SK-N-SH (cell line): ENCODE results near the gene ARL14. TPM values are rescaled to one million over a fixed set of nuclear protein-coding genes. Genes with fewer than 3 reads are reported as not detected.

Experiments used
- CTCF ChIA-PET: fragments of 300-600, 350-600 bp; formaldehyde crosslinking; extraction: SDS; loops from one replicate; lab custom pipeline; 2021; lab: Yijun Ruan, JAX
- POLR2A ChIA-PET: fragments of 350-600 bp; sonication (Branson Sonifier 250); formaldehyde crosslinking; extraction: SDS; loops from one replicate; lab custom pipeline; 2020; ENCODE audit warnings: antibody characterized with exemption, inconsistent platforms; lab: Yijun Ruan, JAX
- DNase-seq: peaks from one replicate; pipeline ENCODE4 v3.0.0; 2012
- H2AFZ ChIP-seq: fragments of 200-600 bp; sonication (generic); 2 replicates; pipeline ENCODE4 v1.8.1; 2016; ENCODE audit warnings: antibody characterized with exemption, mild to moderate bottlenecking, low read depth
- H3F3A ChIP-seq: fragments of 200-600 bp; sonication (generic); replicated peaks from 2 replicates; pipeline ENCODE3; 2016; ENCODE audit warnings: antibody characterized with exemption, mild to moderate bottlenecking; ENCODE audit not compliant: insufficient read depth
- H3K27ac ChIP-seq, 2 experiments: fragments of 200-500 bp in 1 of 2; fragments of 200-600 bp in 1 of 2; sonication (Bioruptor generic) in 1 of 2; sonication (generic), shearing (Covaris generic) in 1 of 2; 2 replicates each; pipeline versions ENCODE4 v1.5.1 to v1.6.1; 2014 to 2016; ENCODE audit warnings: low read depth in 2 of 2, inconsistent platforms in 1 of 2, low read length in 1 of 2, mild to moderate bottlenecking in 1 of 2, mixed read lengths in 1 of 2
- H3K27me3 ChIP-seq: fragments of 200-600 bp; sonication (generic), shearing (Covaris generic); 2 replicates; pipeline ENCODE4 v1.6.1; 2016; ENCODE audit warnings: mixed run types; ENCODE audit not compliant: insufficient read depth
- H3K36me3 ChIP-seq, 2 experiments: fragments of 200-500 bp in 1 of 2; fragments of 200-600 bp in 1 of 2; sonication (Bioruptor generic) in 1 of 2; sonication (generic) in 1 of 2; replicated peaks in 1 of 2; 2 replicates each; pipeline versions ENCODE3 to v1.5.1; 2014 to 2016; ENCODE audit warnings: low read length in 1 of 2, mild to moderate bottlenecking in 1 of 2; ENCODE audit not compliant: insufficient read depth in 2 of 2, control insufficient read depth in 1 of 2
- H3K4me1 ChIP-seq, 2 experiments: fragments of 200-500 bp in 1 of 2; fragments of 200-600 bp in 1 of 2; sonication (Bioruptor generic) in 1 of 2; sonication (generic), shearing (Covaris generic) in 1 of 2; 2 replicates each; pipeline versions ENCODE4 v1.5.1 to v1.6.1; 2014 to 2016; ENCODE audit warnings: low read depth in 1 of 2, low read length in 1 of 2, mixed run types in 1 of 2; ENCODE audit not compliant: insufficient read depth in 2 of 2, control insufficient read depth in 1 of 2
- H3K4me2 ChIP-seq: fragments of 200-600 bp; sonication (generic), shearing (Covaris generic); 2 replicates; pipeline ENCODE4 v1.6.1; 2017; ENCODE audit warnings: mixed run types
- H3K4me3 ChIP-seq, 2 experiments: fragments of 200-500 bp in 1 of 2; fragments of 200-600 bp in 1 of 2; sonication (Bioruptor generic) in 1 of 2; sonication (generic), shearing (Covaris generic) in 1 of 2; 2 replicates each; pipeline versions ENCODE4 v1.5.1 to v1.8.1; 2014 to 2016; ENCODE audit warnings: low read depth in 2 of 2, inconsistent platforms in 1 of 2, low read length in 1 of 2, mild to moderate bottlenecking in 1 of 2, mixed read lengths in 1 of 2, moderate library complexity in 1 of 2
- H3K79me2 ChIP-seq: fragments of 200-600 bp; sonication (generic); 2 replicates; pipeline ENCODE4 v1.8.1; 2017; ENCODE audit warnings: mild to moderate bottlenecking; ENCODE audit not compliant: insufficient read depth
- H3K9ac ChIP-seq: fragments of 200-600 bp; sonication (generic); 2 replicates; pipeline ENCODE4 v1.6.1; 2017; ENCODE audit warnings: mixed run types
- H3K9me2 ChIP-seq: fragments of 200-600 bp; sonication (generic); 2 replicates; pipeline ENCODE4 v1.6.1; 2017; ENCODE audit warnings: mixed run types
- H3K9me3 ChIP-seq: fragments of 200-600 bp; sonication (generic); 2 replicates; pipeline ENCODE4 v1.6.1; 2017; ENCODE audit warnings: mixed run types, mild to moderate bottlenecking, moderate library complexity
- H4K20me1 ChIP-seq: fragments of 200-600 bp; sonication (generic); 2 replicates; pipeline ENCODE4 v1.6.1; 2017; ENCODE audit warnings: mild to moderate bottlenecking, mixed run types; ENCODE audit not compliant: insufficient read depth
- ELF1 ChIP-seq: IDR thresholded peaks from 2 replicates; pipeline ENCODE4 v1.4.0; 2012
- EZH2phosphoT487 ChIP-seq: fragments of 200-600 bp; sonication (generic); IDR thresholded peaks from 2 replicates; pipeline ENCODE4 v1.6.1; 2017; ENCODE audit warnings: low read depth, mixed run types, mild to moderate bottlenecking, antibody characterized with exemption, moderate library complexity, borderline replicate concordance
- FOSL2 ChIP-seq: IDR thresholded peaks from 2 replicates; pipeline ENCODE4 v1.4.0; 2012; ENCODE audit warnings: low read depth, mild to moderate bottlenecking, moderate library complexity, borderline replicate concordance
- FOXJ3 ChIP-seq: sonication (generic); formaldehyde crosslinking; IDR thresholded peaks from 2 replicates; pipeline ENCODE4 v1.5.1; 2020; ENCODE audit warnings: mild to moderate bottlenecking, missing genetic modification reagents
- FOXM1 ChIP-seq: IDR thresholded peaks from 2 replicates; pipeline ENCODE4 v1.4.0; 2012; ENCODE audit warnings: low read depth, mild to moderate bottlenecking
- GATA2 ChIP-seq: sonication (generic); formaldehyde crosslinking; IDR thresholded peaks from 2 replicates; pipeline ENCODE4 v1.5.0; 2020; ENCODE audit warnings: mild to moderate bottlenecking, missing genetic modification reagents
- MEF2A ChIP-seq: IDR thresholded peaks from 2 replicates; pipeline ENCODE4 v1.4.0; 2012; ENCODE audit warnings: low read depth, borderline replicate concordance
- NFIC ChIP-seq: IDR thresholded peaks from 2 replicates; pipeline ENCODE4 v1.4.0; 2012; ENCODE audit warnings: borderline replicate concordance
- RXRA ChIP-seq: IDR thresholded peaks from 2 replicates; pipeline ENCODE4 v1.4.0; 2012; ENCODE audit warnings: low read depth, mild to moderate bottlenecking, borderline replicate concordance
- SIN3A ChIP-seq: IDR thresholded peaks from 2 replicates; pipeline ENCODE4 v1.6.1; 2012; ENCODE audit warnings: low read depth, mild to moderate bottlenecking, low read length, moderate library complexity, borderline replicate concordance
- SMC3 ChIP-seq: IDR thresholded peaks from 2 replicates; pipeline ENCODE4 v1.6.1; 2012; ENCODE audit warnings: low read depth, low read length, improper control_type of control experiment
- YY1 ChIP-seq: IDR thresholded peaks from 2 replicates; pipeline ENCODE4 v1.4.0; 2012; ENCODE audit warnings: low read depth, mild to moderate bottlenecking
- WGBS: methylation state at CpG from one replicate; pipeline ENCODE4 v1.1.6; 2017; ENCODE audit warnings: low lambda C conversion rate; 5-methylcytosine and 5-hydroxymethylcytosine counted together
- polyA plus RNA-seq, 3 experiments: library from polyadenylated mRNA; depleted of rRNA; stranded (reverse); fragments of >200 nt; gene quantifications; 2 replicates each; pipeline ENCODE4 v1.2.3, GENCODE V29; 2012
- TF ChIP-seq, protein P1 (sequence below): IDR thresholded peaks from 2 replicates; pipeline ENCODE4 v1.4.0; 2012; ENCODE audit warnings: low read depth, borderline replicate concordance
- TF ChIP-seq, protein P2 (sequence below): fragments of 150-350 bp; IDR thresholded peaks from 2 replicates; pipeline ENCODE4 v1.6.1; 2016; ENCODE audit warnings: mild to moderate bottlenecking, low read depth, low read length
- TF ChIP-seq, protein P3 (sequence below): IDR thresholded peaks from 2 replicates; pipeline ENCODE4 v1.6.1; 2012; ENCODE audit warnings: mild to moderate bottlenecking, low read depth, low read length, moderate library complexity
- TF ChIP-seq, protein P4 (sequence below): IDR thresholded peaks from 2 replicates; pipeline ENCODE4 v1.4.0; 2012; ENCODE audit warnings: low read depth
- TF ChIP-seq, protein P5 (sequence below): IDR thresholded peaks from 2 replicates; pipeline ENCODE4; 2012

ARL14 gene
- polyA plus RNA-seq, 1 of the 3 experiments (the other 2 are of a cell fraction): not detected

DNA sequence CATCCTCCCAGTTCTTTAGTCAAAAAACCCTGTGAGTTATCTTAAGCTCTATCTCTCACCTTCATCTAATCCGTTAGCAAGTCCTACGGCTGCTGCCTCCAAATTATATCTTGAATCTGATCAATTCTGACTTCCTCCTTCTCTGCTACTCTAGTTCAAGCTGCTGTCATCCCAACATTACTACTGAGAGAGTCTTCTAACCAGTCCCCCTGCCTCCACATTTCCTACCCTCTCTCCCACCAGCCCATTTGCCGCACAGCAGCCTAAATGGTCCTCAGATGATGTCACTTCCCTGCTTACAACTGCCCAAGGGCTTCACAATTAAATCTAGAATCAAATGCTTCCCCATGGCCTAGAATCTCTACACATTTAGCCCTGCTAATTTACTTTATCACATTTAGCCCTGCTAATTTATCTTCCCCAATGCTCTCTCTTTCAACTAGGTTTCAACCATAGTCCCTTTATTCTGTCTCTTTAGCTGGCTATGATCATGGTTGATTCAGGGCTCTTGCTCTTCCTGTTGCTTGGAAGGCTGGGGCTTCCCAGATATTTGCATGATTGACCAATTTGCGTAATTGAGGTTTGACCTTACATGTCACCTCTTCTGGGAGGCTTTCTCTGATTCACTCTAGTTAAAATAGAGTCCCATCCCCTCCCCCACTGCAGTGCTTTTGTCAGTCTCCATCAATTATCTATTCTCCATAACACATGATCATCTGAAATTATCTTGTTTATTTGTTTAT is 11.0 kb upstream of the ARL14 start:
- H3K27ac ChIP-seq: peak overlapping the region in 1 of 2 experiments; percentile 4; a peak in 1 of 4 replicates
- no peaks in the 10 kb centered on the region for H3F3A ChIP-seq

More for the DNA sequence above, 11.0 kb upstream of the ARL14 start:
- POLR2A ChIA-PET: no interaction called here
- no peak overlapping the region for H3K4me3 ChIP-seq
- WGBS: 66% methylated on average over 4 of the region's 4 CpGs
- no peak overlapping the region for H2AFZ ChIP-seq
- peak; percentile 45 for DNase-seq
- CTCF ChIA-PET: interaction anchor here (0.8 kb wide), 2 partner anchors 16 to 21 kb away, joined by 3 read pairs; no protein-coding TSS in a partner anchor
- no peaks in the 10 kb centered on the region for H3K9me2 ChIP-seq
- no peak overlapping the region for H3K4me2 ChIP-seq
- no peaks in the 10 kb centered on the region for H4K20me1 ChIP-seq
- no peaks in the 10 kb centered on the region for H3K9me3 ChIP-seq
- peaks cover 0 to 2% of the 10 kb centered on the region in 2 experiments; a peak in 2 of 4 replicates for H3K4me1 ChIP-seq
- H3K36me3 ChIP-seq: no peaks in the 10 kb centered on the region
- no peaks in the 10 kb centered on the region for H3K79me2 ChIP-seq
- TF ChIP-seq YY1 (no peak), GATA2 (CRISPR knock-in tag) (no peak), FOSL2 (no peak), RXRA (no peak), SIN3A (no peak), NFIC (no peak), MEF2A (no peak), EZH2phosphoT487 (no peak), FOXM1 (no peak), ELF1 (no peak), SMC3 (no peak), FOXJ3 (CRISPR knock-in tag) (no peak)
- TF ChIP-seq, protein P1, sequence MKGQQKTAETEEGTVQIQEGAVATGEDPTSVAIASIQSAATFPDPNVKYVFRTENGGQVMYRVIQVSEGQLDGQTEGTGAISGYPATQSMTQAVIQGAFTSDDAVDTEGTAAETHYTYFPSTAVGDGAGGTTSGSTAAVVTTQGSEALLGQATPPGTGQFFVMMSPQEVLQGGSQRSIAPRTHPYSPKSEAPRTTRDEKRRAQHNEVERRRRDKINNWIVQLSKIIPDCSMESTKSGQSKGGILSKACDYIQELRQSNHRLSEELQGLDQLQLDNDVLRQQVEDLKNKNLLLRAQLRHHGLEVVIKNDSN: no peak
- TF ChIP-seq, protein P2, sequence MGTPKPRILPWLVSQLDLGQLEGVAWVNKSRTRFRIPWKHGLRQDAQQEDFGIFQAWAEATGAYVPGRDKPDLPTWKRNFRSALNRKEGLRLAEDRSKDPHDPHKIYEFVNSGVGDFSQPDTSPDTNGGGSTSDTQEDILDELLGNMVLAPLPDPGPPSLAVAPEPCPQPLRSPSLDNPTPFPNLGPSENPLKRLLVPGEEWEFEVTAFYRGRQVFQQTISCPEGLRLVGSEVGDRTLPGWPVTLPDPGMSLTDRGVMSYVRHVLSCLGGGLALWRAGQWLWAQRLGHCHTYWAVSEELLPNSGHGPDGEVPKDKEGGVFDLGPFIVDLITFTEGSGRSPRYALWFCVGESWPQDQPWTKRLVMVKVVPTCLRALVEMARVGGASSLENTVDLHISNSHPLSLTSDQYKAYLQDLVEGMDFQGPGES: no peak
- TF ChIP-seq, protein P3, sequence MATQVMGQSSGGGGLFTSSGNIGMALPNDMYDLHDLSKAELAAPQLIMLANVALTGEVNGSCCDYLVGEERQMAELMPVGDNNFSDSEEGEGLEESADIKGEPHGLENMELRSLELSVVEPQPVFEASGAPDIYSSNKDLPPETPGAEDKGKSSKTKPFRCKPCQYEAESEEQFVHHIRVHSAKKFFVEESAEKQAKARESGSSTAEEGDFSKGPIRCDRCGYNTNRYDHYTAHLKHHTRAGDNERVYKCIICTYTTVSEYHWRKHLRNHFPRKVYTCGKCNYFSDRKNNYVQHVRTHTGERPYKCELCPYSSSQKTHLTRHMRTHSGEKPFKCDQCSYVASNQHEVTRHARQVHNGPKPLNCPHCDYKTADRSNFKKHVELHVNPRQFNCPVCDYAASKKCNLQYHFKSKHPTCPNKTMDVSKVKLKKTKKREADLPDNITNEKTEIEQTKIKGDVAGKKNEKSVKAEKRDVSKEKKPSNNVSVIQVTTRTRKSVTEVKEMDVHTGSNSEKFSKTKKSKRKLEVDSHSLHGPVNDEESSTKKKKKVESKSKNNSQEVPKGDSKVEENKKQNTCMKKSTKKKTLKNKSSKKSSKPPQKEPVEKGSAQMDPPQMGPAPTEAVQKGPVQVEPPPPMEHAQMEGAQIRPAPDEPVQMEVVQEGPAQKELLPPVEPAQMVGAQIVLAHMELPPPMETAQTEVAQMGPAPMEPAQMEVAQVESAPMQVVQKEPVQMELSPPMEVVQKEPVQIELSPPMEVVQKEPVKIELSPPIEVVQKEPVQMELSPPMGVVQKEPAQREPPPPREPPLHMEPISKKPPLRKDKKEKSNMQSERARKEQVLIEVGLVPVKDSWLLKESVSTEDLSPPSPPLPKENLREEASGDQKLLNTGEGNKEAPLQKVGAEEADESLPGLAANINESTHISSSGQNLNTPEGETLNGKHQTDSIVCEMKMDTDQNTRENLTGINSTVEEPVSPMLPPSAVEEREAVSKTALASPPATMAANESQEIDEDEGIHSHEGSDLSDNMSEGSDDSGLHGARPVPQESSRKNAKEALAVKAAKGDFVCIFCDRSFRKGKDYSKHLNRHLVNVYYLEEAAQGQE: no peak
- TF ChIP-seq, protein P4, sequence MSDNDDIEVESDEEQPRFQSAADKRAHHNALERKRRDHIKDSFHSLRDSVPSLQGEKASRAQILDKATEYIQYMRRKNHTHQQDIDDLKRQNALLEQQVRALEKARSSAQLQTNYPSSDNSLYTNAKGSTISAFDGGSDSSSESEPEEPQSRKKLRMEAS: no peak
- TF ChIP-seq, protein P5, sequence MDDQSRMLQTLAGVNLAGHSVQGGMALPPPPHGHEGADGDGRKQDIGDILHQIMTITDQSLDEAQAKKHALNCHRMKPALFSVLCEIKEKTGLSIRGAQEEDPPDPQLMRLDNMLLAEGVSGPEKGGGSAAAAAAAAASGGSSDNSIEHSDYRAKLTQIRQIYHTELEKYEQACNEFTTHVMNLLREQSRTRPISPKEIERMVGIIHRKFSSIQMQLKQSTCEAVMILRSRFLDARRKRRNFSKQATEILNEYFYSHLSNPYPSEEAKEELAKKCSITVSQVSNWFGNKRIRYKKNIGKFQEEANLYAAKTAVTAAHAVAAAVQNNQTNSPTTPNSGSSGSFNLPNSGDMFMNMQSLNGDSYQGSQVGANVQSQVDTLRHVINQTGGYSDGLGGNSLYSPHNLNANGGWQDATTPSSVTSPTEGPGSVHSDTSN: no peak
- H3K27me3 ChIP-seq: no peaks in the 10 kb centered on the region
- no peak overlapping the region for H3K9ac ChIP-seq
